ENCODE data around the gene RPSA.
"Not testable (repeated sequence)": the region's sequence is repeated elsewhere in the genome, so short reads cannot be mapped to it uniquely, and the experiment has no call there.

RPSA gene

DNA sequence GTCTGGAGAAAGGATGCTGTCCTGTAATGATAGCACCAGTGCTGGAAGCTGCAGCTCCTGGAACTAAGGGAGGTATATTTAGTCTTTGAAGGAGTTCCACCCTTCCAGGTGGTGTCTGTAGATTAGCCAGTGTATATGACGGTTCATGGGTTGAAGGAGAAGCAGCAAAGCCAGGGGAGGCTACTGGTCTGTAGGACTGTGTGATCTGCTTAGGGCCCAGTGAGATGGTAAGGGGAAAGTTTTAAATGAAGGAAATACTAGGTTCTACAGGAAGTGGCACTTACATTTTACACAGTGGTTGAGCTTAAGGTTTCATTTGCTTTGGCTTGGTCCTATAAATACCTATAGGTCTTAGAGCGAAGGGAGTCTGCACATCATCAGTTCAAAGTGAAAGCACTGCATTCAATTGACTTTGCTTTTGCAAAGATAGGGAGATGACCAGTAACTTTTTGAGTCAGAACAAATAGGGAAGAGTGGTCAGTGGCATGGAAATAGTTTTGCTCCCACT, 17.7 kb upstream of the RPSA start:
- DNase-seq (ENCODE audit: low read depth in 2 of 2) = no peak

GRCh38 chr3:39390181-39390580, 16.3 kb upstream of the RPSA start:
- DNase-seq (ENCODE audit: low read depth in 2 of 2) = no peak

DNA sequence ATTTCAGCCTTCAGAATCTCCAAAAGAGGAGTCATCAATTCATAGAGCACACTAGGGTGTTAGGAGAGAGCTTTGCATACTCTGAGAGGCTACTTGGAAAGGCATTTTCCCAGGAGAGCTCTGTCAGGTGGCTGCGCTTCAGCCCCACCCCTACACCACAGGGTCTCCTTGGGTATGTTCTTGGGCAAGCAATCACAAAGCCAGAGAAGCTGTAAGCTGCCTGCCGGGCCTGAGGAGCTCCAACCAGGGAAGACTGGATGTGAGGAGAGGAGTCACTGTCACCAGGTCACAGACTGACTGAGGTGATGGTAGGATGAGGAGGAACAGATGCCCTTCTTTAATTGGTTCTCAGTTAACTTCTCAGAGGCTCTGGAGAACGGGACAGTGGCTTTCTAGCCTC, 9.8 kb upstream of the RPSA start:
- no peak for DNase-seq (ENCODE audit: low read depth in 2 of 2)

DNA sequence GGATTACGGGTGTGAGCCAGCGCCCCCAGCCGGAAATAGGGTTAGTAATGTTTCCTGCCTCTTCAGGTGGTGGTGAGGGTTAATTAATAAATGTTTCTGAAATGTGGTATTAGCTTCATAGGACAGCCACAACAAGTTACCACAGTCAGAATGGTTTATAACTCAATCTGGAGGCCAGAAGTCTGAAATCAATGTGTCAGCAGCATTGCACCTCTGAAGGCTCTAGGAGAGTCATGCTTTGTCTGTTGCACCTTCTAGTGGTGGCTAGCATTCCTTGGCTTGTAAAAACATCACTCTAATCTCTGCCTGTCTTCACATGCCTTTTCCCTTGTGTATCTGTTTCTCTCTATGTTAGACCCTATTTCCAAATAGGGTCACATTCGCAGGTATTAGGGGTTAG, 7.8 kb upstream of the RPSA start:
- DNase-seq (ENCODE audit: low read depth in 2 of 2) = no peak

GRCh38 chr3:39401983-39402382, 4.5 kb upstream of the RPSA start:
- no peak for DNase-seq (ENCODE audit: low read depth in 2 of 2)

DNA sequence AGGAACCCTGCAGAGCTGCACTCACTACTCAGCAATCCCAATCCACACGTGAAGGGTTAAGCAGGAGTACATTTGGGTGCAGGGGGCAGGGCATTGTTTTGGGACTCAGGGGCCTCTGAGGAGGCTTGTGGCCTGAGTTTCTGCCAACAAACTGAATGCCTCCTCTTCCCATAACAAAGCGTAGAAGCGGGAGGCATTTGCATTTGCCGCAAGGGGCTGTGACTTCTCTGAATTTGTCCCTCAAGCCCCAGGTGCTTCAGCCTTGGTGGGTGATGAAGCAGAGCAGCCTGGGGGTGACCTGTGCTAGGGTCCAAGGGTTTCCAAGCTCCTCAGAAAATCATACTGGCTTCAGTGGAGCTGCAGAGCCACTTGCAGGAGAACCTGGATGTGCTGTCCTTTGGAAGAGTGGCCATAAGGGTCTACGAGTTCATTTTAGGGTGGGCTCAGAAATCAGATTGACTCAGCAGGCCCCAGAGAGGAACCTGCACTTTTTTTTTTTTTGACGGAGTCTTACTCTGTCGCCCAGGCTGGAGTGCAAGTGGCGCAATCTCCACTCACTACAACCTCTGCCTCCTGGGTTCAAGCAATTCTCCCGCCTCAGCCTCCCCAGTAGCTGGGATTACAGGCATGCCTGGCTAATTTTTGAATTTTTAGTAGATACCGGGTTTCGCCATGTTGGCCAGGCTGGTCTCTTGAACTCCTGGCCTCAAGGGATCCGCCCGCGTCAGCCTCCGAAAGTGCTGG, 1.4 kb upstream of the RPSA start:
- DNase-seq (ENCODE audit: low read depth in 2 of 2) = no peak

DNA sequence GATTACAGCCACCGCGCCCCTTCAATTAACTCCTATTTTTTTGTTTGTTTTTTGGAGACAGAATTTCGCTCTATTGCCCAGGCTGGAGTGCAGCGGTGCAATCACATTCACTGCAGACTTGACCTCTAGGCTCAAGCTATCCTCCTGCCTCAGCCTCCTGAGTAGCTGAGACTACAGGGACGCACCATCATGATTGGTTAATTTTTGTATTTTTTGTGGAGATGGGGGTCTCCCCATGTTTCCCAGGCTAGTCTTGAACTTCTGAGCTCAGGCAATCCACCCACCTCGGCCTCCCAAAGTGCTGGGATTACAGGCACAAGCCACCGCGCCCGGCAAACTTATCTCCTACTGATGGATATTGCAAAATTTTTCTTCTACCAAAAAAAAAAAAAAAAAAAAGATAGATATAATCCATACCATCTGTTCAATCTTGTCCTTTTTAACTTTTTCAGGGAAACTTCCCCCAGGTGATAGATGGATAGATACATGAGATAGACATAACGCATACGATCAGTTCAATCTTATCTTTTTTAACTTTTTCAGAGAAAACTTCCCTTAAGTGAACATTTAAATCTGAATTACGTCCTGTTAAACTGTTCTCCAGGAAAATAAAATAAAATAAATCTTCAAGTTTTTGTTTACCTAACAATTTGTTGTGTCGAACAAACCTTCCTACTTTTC, 693 bp upstream of the RPSA start:
- no peak for DNase-seq (ENCODE audit: low read depth in 2 of 2)

GRCh38 chr3:39407259-39407629, 724 bp downstream of the RPSA start:
- DNase-seq (ENCODE audit: low read depth in 2 of 2) = no peak

- DNase-seq (ENCODE audit: low read depth in 2 of 2) = no peak
Measured at GRCh38 chr3:39407773-39408492, 1.4 kb downstream of the RPSA start.

DNA sequence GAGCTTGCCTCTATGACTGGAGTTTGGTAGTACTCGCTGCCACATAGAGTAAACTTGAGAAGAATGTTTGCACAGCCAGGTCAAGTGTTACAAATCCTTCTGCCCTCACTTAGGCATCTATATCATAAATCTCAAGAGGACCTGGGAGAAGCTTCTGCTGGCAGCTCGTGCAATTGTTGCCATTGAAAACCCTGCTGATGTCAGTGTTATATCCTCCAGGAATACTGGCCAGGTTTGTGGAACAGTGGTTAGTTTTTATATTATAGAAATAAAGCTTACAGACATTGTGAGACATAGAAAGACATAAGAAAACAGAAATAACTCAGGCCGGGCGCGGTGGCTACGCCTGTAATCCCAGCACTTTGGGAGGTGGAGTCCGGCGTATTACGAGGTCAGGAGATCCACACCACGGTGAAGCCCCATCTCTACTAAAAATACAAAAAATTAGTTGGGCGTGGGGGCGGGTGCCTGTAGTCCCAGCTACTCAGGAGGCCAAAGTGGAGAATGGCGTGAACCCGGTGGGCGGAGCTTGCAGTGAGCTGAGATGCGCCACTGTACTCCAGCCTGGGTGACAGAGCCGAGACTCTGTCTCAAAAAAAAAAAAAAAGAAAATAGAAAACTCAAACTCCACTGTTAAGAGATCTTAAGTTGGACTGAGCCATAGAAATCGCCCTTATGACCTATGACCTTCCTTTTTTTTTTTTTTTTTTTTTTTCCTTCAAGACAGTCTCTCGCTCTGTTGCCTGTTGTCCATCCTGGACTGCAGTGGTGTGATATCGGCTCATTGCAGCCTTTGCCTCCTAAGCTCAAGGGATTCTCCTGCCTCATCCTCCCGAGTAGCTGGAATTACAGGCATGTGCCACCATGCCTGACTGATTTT, 2.2 kb downstream of the RPSA start:
- DNase-seq (ENCODE audit: low read depth in 2 of 2) = no peak

GRCh38 chr3:39409514-39410136, 3.1 kb downstream of the RPSA start:
- no peak for DNase-seq (ENCODE audit: low read depth in 2 of 2)

DNA sequence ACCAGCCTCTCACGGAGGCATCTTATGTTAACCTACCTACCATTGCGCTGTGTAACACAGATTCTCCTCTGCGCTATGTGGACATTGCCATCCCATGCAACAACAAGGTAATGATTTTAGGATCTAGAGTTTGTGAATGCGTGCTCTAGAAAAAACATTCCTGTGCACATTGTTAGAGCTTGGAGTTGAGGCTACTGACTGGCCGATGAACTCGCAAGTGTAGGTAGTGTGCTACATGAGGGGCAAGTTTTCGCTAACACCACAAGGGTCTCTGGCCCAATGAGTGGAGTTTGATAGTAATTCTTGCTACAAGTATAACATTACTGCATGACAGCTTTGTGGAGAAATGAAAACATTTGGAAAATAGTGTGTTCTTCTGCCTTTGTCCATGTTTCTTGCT, 4.4 kb downstream of the RPSA start:
- DNase-seq (ENCODE audit: low read depth in 2 of 2) = no peak

GRCh38 chr3:39412668-39413260, 6.2 kb downstream of the RPSA start:
- DNase-seq (ENCODE audit: low read depth in 2 of 2) = no peak

DNA sequence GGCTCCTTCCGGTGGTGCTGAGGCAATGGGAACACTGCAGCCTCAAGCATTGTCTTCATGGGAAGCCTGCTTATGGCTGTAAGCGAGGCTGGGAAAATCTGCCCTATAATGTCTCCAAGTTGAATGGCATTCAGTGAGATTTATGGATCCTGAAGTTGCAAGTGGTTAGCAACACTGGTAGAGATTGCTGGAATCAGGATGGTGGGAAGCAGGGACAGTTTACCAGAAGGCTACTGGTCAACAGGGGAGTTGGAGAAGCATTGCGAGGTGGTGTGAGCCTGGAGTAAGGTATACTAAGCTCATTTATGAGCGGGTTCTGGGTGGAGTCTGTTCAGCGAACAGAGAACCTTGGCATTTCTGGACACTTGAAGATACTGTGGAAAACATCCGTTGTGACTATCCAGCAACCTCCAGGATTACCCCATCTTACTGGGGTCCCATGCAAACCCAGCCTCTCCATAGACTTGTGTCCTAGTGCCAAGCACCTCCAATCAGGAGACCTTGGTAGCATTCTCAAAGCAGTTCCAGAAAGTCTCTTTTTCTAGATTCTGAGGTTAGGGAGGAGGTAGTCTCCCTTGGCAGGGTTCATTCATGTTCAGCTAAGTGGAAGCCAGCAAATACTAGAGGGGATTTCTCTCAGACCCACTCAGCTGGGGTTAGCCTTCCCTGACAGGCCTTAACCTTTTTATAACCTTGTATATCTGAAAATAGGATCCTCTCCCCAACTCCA, 7.3 kb downstream of the RPSA start:
- no peak for DNase-seq (ENCODE audit: low read depth in 2 of 2)

GRCh38 chr3:39414421-39414907, 7.9 kb downstream of the RPSA start:
- DNase-seq (ENCODE audit: low read depth in 2 of 2) = no peak

DNA sequence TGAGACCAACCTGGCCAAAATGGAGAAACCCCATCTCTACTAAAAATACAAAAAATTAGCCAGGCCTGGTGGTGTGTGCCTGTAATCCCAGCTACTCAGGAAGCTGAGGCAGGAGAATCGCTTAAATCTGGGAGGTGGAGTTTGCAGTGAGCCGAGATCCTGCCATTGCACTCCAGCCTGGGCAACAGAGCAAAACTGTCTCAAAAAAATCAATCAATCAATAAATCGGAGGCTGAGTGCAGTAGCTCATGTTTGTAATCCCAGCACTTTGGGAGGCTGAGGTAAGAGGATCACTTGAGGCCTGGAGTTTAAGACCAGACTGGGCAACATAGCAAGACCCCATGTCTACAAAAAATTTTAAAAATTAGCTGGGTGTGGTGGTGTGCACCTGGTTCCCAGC, 8.8 kb downstream of the RPSA start:
- DNase-seq (ENCODE audit: low read depth in 2 of 2) = not testable (repeated sequence)

- DNase-seq (ENCODE audit: low read depth in 2 of 2) = no peak
Measured at GRCh38 chr3:39415983-39416382, 9.5 kb downstream of the RPSA start.

DNA sequence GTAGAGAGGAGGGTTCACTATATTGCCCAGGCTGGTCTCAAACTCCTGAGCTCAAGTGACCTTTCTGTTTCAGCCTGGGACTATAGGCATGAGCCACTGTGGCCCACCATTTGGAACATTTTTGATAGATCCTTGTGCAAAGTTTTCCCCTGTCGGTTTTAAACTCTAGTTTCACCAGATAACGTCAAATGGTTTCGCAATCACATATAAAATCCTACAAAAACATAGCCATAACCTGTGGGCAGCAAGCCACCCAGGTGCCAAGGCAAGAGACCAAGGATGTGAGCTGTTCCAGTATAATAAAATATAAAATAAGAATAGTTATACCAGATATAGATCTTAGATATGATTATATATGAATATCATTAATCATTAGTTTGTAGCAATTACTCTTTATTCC, 10.5 kb downstream of the RPSA start:
- not testable (repeated sequence) for DNase-seq (ENCODE audit: low read depth in 2 of 2)

DNA sequence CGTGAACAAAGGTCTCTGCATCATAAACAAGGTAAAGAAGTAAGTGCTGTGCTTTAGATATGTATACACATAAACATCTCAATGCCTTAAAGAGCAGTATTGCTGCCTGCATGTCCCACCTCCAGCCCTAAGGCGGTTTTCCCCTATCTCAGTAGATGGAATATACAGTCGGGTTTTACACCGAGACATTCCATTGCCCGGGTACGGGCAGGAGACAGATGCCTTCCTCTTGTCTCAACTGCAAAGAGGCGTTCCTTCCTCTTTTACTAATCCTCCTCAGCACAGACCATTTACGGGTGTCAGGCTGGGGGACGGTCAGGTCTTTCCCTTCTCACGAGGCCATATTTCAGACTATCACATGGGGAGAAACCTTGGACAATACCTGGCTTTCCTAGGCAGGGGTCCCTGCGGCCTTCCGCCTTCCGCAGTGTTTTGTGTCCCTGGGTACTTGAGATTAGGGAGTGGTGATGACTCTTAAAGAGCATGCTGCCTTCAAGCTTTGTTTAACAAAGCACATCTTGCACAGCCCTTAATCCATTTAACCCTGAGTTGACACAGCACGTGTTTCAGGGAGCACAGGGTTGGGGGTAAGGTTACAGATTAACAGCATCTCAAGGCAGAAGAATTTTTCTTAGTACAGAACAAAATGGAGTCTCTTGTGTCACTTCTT, 12.2 kb downstream of the RPSA start:
- DNase-seq (ENCODE audit: low read depth in 2 of 2) = not testable (repeated sequence)
